ENCODE data around the gene CLSTN2. TPM values are rescaled to one million over a fixed set of nuclear protein-coding genes. Genes with fewer than 3 reads are reported as not detected.

Gene CLSTN2
- total RNA-seq, 1 experiment from 2014 or later = 0.68 TPM

DNA sequence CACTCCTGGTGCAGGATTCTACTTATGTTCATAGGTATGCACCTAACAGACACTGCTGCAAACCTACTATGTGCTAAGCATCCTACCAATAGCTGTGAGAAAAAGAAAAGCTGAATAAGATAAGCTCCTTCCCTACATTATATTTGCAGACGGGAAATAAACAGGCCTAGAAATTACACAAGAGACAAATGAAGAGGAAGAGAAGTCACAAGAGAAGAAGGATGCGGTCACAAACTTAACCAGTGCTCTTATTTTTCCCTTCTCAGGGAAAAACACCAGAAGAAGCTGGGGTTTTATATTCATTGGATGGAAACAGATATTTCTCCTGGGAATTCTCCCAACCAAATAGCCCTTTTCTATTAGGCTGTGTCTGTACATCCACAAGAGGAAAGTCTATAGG, 633.1 kb downstream of the CLSTN2 start:
- H4K8ac ChIP-seq (replicated peaks; ENCODE audit: insufficient read length, low read depth, low read length) = no peak overlapping the region

More for the DNA sequence above, 633.1 kb downstream of the CLSTN2 start:
- Histone ChIP-seq H4K20me1 (ENCODE audit: control insufficient read depth, insufficient read depth, insufficient read length) (no peaks in the 10 kb centered on the region), H2BK12ac (ENCODE audit: insufficient read length, low read depth, low read length) (no peak overlapping the region), H2AK5ac (ENCODE audit: insufficient read length, low read length) (no peak overlapping the region), H3K27me3 (ENCODE audit: insufficient read depth, low read length) (no peaks in the 10 kb centered on the region), H3K4me2 (ENCODE audit: insufficient read depth, insufficient read length, low read length) (no peak overlapping the region), H2AFZ (ENCODE audit: low read length) (no peak overlapping the region), H3K27ac (ENCODE audit: insufficient read length, low read depth, low read length) (no peak overlapping the region), H3K14ac (ENCODE audit: insufficient read depth, low read length) (no peak overlapping the region), H3K18ac (ENCODE audit: insufficient read length, low read depth, low read length) (no peak overlapping the region), H2BK15ac (ENCODE audit: low read depth, low read length) (no peak overlapping the region), H3K9me3 (ENCODE audit: control insufficient read depth, low read depth, low read length) (no peaks in the 10 kb centered on the region), H3K4ac (ENCODE audit: low read depth, low read length) (no peak overlapping the region), H2BK20ac (ENCODE audit: low read depth, low read length, poor library complexity, severe bottlenecking) (no peak overlapping the region), H4K5ac (ENCODE audit: insufficient read length, low read depth, low read length) (no peak overlapping the region), H2BK120ac (ENCODE audit: low read depth, low read length, poor library complexity, severe bottlenecking) (no peak overlapping the region), H3K9ac (ENCODE audit: extremely low read depth, insufficient read length, low read length) (no peak overlapping the region), H3K79me2 (ENCODE audit: insufficient read depth, low read length) (no peaks in the 10 kb centered on the region), H3K56ac (ENCODE audit: insufficient read length, low read depth, low read length) (no peak overlapping the region), H3K23me2 (ENCODE audit: insufficient read length, low read depth, low read length, poor library complexity, severe bottlenecking) (no peaks in the 10 kb centered on the region), H3K23ac (ENCODE audit: insufficient read length, low read depth, low read length) (no peak overlapping the region), H2BK5ac (ENCODE audit: insufficient read length, low read length) (no peak overlapping the region), H3T11ph (ENCODE audit: low read length) (no peak overlapping the region), H3K79me1 (ENCODE audit: insufficient read depth, low read depth, low read length, poor library complexity, severe bottlenecking) (no peaks in the 10 kb centered on the region), H4K91ac (ENCODE audit: insufficient read length, low read depth, low read length) (no peak overlapping the region), H3K4me1 (ENCODE audit: insufficient read depth, low read length) (no peaks in the 10 kb centered on the region)
- Mint-ChIP-seq H3K4me3 (no peak overlapping the region), H3K4me1 (0 out of 4 replicates have a peak, but pooled peaks cover 0 to 2% of the 10 kb centered on the region in 2 experiments), H3K36me3 (ENCODE audit: insufficient read depth in 1 of 3, low read depth in 3 of 3) (no peaks in the 10 kb centered on the region; a peak in 1 of 7 replicates), H3K9me3 (no peaks in the 10 kb centered on the region), H3K27ac (no peak overlapping the region), H3K27me3 (ENCODE audit: low read depth) (peaks cover 2% of the 10 kb centered on the region)
- WGBS (ENCODE audit: extremely low coverage, insufficient read length, low lambda C conversion rate) = no CpG with 5 or more reads among the region's 2 CpGs
- DNase-seq = no peak
- no peak for TF ChIP-seq CTCF (conservative IDR thresholded peaks at IDR 0.05)

All from H9 (cell line).